ENCODE measurements around the gene HCN3.

Gene HCN3

DNA sequence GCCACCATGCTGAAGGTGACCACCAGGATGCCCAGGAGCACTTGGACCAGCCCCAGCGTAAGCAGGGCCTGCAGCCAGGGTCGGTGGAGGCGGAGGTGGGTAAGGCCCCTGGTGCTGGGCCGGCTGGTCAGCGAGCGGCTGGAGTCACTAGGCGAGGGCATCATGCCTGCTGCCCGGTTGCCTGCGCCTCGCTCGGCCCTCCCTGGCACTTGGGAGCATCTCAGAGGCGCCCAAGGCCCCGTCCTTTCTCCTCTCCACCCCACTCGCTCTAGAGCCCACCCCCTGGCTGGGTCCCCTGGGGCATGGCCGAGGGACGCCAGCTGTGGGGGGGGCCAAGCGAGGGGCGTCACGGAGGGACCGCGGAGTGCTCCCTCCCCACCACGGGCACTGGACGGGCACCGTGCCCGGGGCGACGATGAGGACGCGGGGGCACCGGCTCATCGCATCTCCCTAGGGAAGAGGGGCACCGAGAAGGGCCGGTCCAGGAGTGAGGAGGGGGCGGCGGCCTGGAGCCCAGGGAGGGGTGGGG is 22.5 kb upstream of the HCN3 start:
- no peak for DNase-seq

GRCh38 chr1:155255243-155256007 is 21.8 kb upstream of the HCN3 start, which contains the start of gene ENTREP3:
Gene ENTREP3 (minus strand): TSS chr1:155255483. CDS start chr1:155254877, 606 bp downstream.
- peak; percentile 89 for DNase-seq

GRCh38 chr1:155256058-155256852 is 21.0 kb upstream of the HCN3 start:
- DNase-seq = no peak

DNA sequence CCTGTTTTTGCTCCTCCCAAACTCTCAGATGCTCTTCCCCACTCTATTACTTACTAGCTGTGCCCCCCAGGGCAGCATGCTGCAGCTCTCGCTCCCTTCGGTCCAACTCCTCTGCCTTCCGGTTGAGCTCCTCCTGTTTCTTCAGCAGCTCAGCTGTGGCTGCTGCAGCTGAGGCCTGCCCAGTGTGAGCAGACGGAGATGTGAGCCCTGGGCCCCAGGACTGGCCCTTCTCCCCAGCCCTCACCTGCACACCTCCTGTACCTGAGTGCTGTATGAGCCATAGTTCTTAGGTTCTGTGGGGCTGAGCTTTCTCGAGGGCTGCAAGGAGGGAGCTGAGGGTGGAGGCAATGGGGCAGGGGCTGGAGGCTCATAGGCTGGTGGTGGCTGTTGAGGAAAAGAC is 17.0 kb upstream of the HCN3 start:
- no peak for DNase-seq

- no peak for DNase-seq
Measured at GRCh38 chr1:155261493-155261851, 15.8 kb upstream of the HCN3 start.

- peak; percentile 98 for DNase-seq
Measured at GRCh38 chr1:155261852-155262673, 15.2 kb upstream of the HCN3 start, which contains the start of gene SCAMP3. Gene SCAMP3 (minus strand): TSS chr1:155262360. CDS start chr1:155262151, 209 bp downstream.

GRCh38 chr1:155263067-155263466 is 14.2 kb upstream of the HCN3 start:
- no peak for DNase-seq

DNA sequence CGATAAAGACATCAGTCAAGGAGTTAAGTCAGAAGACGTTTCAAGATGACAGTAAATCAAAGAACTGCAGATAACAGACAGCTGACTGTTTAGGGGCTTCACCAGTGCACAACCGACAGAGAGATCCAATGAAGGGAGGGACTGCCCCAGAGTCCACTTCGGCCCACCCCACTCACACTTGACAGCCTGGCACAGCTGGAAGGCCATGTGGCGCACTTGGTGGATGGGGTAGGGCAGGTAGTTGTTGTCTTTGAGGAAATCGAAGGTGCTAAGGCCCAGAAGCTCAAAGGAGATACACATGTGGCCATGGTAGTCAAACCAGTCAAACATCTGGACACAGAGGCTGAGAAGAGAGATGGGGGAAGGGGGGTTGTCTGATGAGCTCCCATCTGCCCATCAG is 10.7 kb upstream of the HCN3 start:
- DNase-seq = no peak

DNA sequence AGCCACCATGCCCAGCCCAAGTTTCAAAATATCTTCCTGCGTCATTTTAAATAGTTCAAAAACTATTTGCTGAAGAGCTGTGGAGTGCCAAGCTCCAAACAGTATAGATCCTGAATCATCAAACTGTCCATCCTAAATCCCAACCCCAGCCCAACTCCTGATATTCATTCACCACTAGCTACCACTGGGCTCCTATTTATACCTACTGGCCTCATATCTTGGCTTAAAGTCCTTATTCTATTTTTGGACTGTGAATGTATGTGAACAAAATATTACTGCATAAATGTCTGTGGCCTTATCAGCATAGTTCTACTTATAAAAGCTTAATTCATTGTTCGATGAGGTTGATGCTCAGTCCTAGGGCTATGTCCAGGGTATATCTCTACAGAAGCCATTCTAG is 9.9 kb upstream of the HCN3 start:
- no peak for DNase-seq

DNA sequence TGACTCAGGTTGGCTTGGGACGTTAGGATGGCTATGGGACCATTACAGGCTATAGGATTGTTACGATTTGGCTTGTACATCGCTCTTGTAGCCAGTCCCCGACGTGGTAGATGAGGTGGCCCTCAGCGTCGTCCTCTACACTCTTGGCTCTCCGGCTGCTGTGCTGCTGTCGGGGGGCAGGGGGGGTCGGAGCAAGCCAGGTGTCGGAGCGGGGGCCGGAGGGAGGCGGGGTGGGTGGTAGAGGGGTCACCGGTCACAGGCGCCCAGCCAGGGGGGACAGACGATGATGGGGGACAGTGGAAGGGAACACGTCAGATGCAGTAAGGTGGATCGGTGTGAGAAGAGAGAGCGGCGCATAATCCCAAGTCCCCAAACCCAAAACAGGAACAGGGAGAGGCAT is 8.6 kb upstream of the HCN3 start:
- no peak for DNase-seq

GRCh38 chr1:155269381-155269780 is 7.9 kb upstream of the HCN3 start:
- DNase-seq = no peak

DNA sequence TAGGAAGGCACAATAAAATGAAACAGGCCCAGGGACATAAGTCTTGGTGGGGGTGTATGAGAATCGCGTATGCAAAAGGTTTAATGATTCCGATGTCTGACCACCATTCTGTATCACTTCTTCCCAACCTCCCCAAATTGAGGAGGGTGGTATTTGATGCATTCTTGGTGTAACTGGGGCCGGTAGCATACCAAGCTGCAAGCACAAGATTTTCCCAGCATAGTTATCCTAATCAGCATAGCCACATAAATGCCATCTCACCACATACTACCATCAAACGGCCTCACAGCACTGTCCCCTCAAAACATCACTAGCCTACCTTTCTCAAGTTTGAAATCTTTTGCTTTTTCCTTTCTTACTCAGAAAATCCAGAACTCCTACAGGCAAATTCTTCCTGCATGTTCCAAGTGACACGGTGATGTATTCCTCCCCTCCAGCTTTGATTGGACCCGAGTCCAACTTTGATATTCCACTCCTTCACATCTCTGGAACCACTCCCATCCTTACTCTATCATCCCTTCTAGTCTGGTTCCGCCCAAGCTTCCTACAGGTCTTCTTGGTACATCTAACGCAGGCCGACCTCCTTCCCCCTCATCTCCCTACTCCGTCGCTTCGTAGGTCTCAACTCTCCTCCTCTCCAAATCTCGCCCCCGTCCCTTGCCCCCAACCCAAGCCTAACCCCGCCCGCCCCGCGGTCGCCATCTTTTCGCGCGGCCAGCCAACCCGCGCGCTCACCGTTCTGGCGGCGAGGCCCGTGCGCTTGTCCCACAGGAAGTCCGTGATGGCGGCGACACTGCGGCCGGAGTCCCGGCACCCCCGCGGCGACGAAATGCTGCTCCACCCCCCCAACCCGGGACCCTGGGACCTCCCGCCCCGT is 4.6 kb upstream of the HCN3 start:
- no peak for DNase-seq

- peak; percentile 98 for DNase-seq
Measured at GRCh38 chr1:155273343-155274245, 3.7 kb upstream of the HCN3 start, which contains the start of gene CLK2. Gene CLK2 (minus strand): TSS chr1:155273504. CDS start chr1:155270977, 2,527 bp downstream.

DNA sequence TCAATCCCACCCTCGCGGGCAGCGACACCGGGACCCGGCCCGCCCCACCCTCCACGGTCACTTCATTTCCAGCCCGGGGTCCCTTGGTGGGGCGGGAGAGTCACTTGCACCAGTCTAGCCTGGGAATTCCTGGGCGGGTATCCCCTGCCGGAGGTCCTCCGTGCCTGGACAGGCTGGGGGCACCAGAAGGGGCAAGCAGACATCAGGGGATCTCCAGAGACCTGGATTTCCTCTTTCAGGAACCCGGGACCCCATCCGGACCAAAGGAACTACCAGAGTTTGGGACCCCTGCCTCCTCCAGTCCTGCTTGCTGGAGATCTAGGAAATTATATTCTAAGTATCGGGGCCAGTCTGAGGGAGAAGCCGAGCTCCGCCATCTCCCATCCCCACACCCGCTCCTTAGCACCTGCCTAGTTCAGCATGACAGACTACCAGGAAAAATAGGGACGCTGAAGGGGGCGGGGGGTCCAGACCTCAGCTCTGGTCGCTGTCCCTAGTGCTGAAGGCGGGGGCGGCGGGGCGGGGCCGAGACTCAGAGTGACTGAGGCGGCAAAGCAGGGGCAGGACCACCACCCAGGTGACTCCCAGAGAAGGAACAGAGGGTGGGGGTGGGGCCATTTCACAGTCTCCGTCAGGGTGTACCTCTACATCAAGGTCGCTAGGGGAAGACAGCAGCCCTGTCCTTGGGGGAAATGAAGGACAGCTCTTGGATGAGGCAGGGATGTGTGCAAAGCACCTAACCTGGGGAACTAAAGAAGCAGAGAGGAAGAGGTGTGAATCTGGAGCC is 832 bp downstream of the HCN3 start:
- DNase-seq = peak; percentile 72

DNA sequence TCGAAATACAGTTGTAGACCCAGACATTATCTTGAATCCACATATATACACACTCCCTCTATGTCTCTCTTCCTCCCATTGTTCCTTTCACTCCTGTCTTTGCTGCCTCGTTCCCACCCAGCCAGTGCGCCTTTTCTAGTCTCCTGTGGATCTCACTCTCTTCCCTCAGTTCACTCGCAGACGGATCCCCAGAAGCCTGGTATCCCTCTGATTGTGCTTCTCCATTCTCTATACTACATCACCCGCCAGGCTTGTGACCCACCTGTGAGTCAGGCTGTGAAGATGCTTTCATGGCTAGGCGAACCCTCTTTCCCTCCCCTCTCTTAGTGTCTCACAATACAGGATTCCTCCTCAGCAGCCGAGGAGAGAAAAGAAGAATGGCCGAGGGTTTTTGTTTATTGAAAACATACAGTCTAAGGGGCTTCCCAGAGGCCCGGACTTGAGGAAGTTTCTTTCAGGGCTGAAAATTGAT is 1.5 kb downstream of the HCN3 start:
- DNase-seq = no peak

- DNase-seq = no peak
Measured at GRCh38 chr1:155279268-155279667, 2.0 kb downstream of the HCN3 start.

DNA sequence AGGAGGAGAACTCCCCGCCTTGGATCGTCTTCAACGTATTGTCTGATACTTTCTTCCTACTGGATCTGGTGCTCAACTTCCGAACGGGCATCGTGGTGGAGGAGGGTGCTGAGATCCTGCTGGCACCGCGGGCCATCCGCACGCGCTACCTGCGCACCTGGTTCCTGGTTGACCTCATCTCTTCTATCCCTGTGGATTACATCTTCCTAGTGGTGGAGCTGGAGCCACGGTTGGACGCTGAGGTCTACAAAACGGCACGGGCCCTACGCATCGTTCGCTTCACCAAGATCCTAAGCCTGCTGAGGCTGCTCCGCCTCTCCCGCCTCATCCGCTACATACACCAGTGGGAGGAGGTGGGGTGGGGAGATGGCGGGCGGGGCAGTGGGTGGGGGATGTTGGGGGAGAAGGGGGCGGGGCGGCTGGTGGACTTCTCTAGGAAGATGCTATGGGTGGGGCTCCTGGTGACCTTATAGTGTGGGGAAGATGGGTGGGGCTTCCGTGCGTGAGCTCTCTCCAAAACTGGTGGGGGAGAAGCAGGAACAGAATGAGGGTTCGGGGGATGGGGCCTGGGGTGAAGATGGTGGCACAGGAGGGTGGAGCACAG is 5.3 kb downstream of the HCN3 start:
- DNase-seq = no peak

- no peak for DNase-seq
Measured at GRCh38 chr1:155284476-155284875, 7.2 kb downstream of the HCN3 start.

- DNase-seq = no peak
Measured at GRCh38 chr1:155285063-155285462, 7.8 kb downstream of the HCN3 start.

Data from NCI-H2107 (cell line).